SU-DHL-6 (cell line): ENCODE measurements around the gene PLIN5.

ENCODE experiments used
- H2AFZ ChIP-seq: fragments of 200-600 bp; sonication (generic); 2 replicates; pipeline ENCODE4 v1.6.1; 2014; ENCODE audit warnings: low read depth, mild to moderate bottlenecking, moderate library complexity, mixed read lengths, antibody characterized with exemption, low read length; ENCODE audit not compliant: severe bottlenecking
- H3F3A ChIP-seq: fragments of 200-600 bp; shearing (Covaris generic); 2 replicates; pipeline ENCODE4 v1.6.0; 2016; ENCODE audit warnings: antibody characterized with exemption, mild to moderate bottlenecking; ENCODE audit not compliant: insufficient read depth
- H3K27ac ChIP-seq: fragments of 200-600 bp; sonication (generic); 2 replicates; pipeline ENCODE4 v1.5.1; 2016; ENCODE audit warnings: low read depth, mild to moderate bottlenecking, low read length, moderate library complexity, mixed read lengths
- H3K27me3 ChIP-seq: fragments of 200-600 bp; sonication (generic), shearing (Covaris generic); 2 replicates; pipeline ENCODE4 v1.6.0; 2014; ENCODE audit warnings: mild to moderate bottlenecking, low read length
- H3K36me3 ChIP-seq: fragments of 200-600 bp; sonication (generic); 2 replicates; pipeline ENCODE4 v1.6.1; 2014; ENCODE audit warnings: mild to moderate bottlenecking, low read length, mixed read lengths
- H3K4me2 ChIP-seq: fragments of 300-600, 200-600 bp; shearing (Covaris generic), sonication (generic); 2 replicates; pipeline ENCODE4 v1.6.0; 2014; ENCODE audit warnings: low read length, low read depth, mild to moderate bottlenecking; ENCODE audit not compliant: poor library complexity, severe bottlenecking
- H3K4me3 ChIP-seq: fragments of 200-600 bp; sonication (generic); 2 replicates; pipeline ENCODE4 v1.5.1; 2014; ENCODE audit warnings: antibody characterized with exemption, low read length, mild to moderate bottlenecking, mixed read lengths; ENCODE audit not compliant: insufficient read depth, poor library complexity, severe bottlenecking
- H3K79me2 ChIP-seq: fragments of 200-600 bp; sonication (generic); 2 replicates; pipeline ENCODE4 v1.6.1; 2014; ENCODE audit warnings: mild to moderate bottlenecking, low read length, moderate library complexity; ENCODE audit not compliant: insufficient read depth
- H3K9ac ChIP-seq: fragments of 200-600 bp; sonication (generic); 2 replicates; pipeline ENCODE4 v1.7.0; 2014; ENCODE audit warnings: mild to moderate bottlenecking, low read length
- H3K9me2 ChIP-seq: fragments of 200-600 bp; sonication (generic); replicated peaks from 2 replicates; pipeline ENCODE4 v1.6.1; 2014; ENCODE audit warnings: low read length; ENCODE audit not compliant: insufficient read depth
- H3K9me3 ChIP-seq: fragments of 200-600 bp; sonication (generic); 2 replicates; pipeline ENCODE4 v1.6.1; 2014; ENCODE audit warnings: low read length, mixed read lengths; ENCODE audit not compliant: insufficient read depth
- H4K20me1 ChIP-seq: fragments of 200-600 bp; sonication (generic); 2 replicates; pipeline ENCODE4 v1.6.1; 2014; ENCODE audit warnings: low read depth, mild to moderate bottlenecking, antibody characterized with exemption, low read length, moderate library complexity, mixed read lengths
- CTCF ChIP-seq: fragments of 200-600 bp; sonication (generic); IDR thresholded peaks from one replicate; pipeline ENCODE4 v1.5.1; 2017; ENCODE audit warnings: antibody characterized with exemption, mild to moderate bottlenecking, low read length, moderate library complexity; ENCODE audit not compliant: insufficient read depth, poor library complexity, severe bottlenecking
- EZH2phosphoT487 ChIP-seq: fragments of 200-600 bp; sonication (generic), shearing (Covaris generic); conservative IDR thresholded peaks from 2 replicates; pipeline ENCODE4 v1.6.1; 2018; ENCODE audit warnings: mild to moderate bottlenecking, antibody characterized with exemption, low read length, moderate library complexity, mixed read lengths

Gene PLIN5

GRCh38 chr19:4537953-4538600, 3.1 kb upstream of the PLIN5 start:
- H3K9me3 ChIP-seq, result no peaks in the 10 kb centered on the region
- H3K4me2 ChIP-seq, result no peak overlapping the region
- H3K36me3 ChIP-seq, result no peaks in the 10 kb centered on the region

GRCh38 chr19:4536798-4537197, 1.8 kb upstream of the PLIN5 start:
- H3K9me2 ChIP-seq, result no peaks in the 10 kb centered on the region
- no peaks in the 10 kb centered on the region for H3K9me3 ChIP-seq
- TF ChIP-seq CTCF, result no peak
- no peak for TF ChIP-seq EZH2phosphoT487
- no peak overlapping the region for H3K27ac ChIP-seq
- no peaks in the 10 kb centered on the region for H4K20me1 ChIP-seq
- no peak overlapping the region for H3K9ac ChIP-seq
- H3F3A ChIP-seq, result no peaks in the 10 kb centered on the region
- no peaks in the 10 kb centered on the region for H3K27me3 ChIP-seq
- H3K4me2 ChIP-seq, result no peak overlapping the region
- H3K4me3 ChIP-seq, result no peak overlapping the region
- H3K36me3 ChIP-seq, result no peaks in the 10 kb centered on the region
- H3K79me2 ChIP-seq, result no peaks in the 10 kb centered on the region
- no peak overlapping the region for H2AFZ ChIP-seq

More at GRCh38 chr19:4537953-4538600, 3.1 kb upstream of the PLIN5 start:
- no peaks in the 10 kb centered on the region for H3K79me2 ChIP-seq
- H3F3A ChIP-seq, result no peaks in the 10 kb centered on the region
- H3K9me2 ChIP-seq, result no peaks in the 10 kb centered on the region
- H3K27me3 ChIP-seq, result no peaks in the 10 kb centered on the region
- H3K4me3 ChIP-seq, result no peak overlapping the region
- no peaks in the 10 kb centered on the region for H4K20me1 ChIP-seq
- H3K9ac ChIP-seq, result no peak overlapping the region
- TF ChIP-seq EZH2phosphoT487, result no peak
- TF ChIP-seq CTCF, result no peak
- no peak overlapping the region for H3K27ac ChIP-seq
- no peak overlapping the region for H2AFZ ChIP-seq

GRCh38 chr19:4533835-4534424, 1.1 kb downstream of the PLIN5 start:
- no peaks in the 10 kb centered on the region for H3K27me3 ChIP-seq
- no peak overlapping the region for H3K27ac ChIP-seq
- no peaks in the 10 kb centered on the region for H3K9me3 ChIP-seq
- H3K9me2 ChIP-seq, result no peaks in the 10 kb centered on the region
- H3K9ac ChIP-seq, result no peak overlapping the region
- H3K4me2 ChIP-seq, result no peak overlapping the region
- no peak overlapping the region for H3K4me3 ChIP-seq
- TF ChIP-seq EZH2phosphoT487 (no peak), CTCF (no peak)
- no peaks in the 10 kb centered on the region for H3K79me2 ChIP-seq
- H3K36me3 ChIP-seq, result no peaks in the 10 kb centered on the region
- H3F3A ChIP-seq, result no peaks in the 10 kb centered on the region
- H4K20me1 ChIP-seq, result no peaks in the 10 kb centered on the region
- no peak overlapping the region for H2AFZ ChIP-seq
